Activated T-cell treated with anti-CD3 and anti-CD28 coated beads for 48 hours (primary cell): ENCODE results near the gene CWC27.
"Not testable (repeated sequence)": the region's sequence is repeated elsewhere in the genome, so short reads cannot be mapped to it uniquely, and the experiment has no call there.

Source experiments
- DNase-seq: peaks from one replicate; pipeline ENCODE4 v3.0.0-alpha.2; 2020; ENCODE audit warnings: low read depth

The CWC27 gene

DNA sequence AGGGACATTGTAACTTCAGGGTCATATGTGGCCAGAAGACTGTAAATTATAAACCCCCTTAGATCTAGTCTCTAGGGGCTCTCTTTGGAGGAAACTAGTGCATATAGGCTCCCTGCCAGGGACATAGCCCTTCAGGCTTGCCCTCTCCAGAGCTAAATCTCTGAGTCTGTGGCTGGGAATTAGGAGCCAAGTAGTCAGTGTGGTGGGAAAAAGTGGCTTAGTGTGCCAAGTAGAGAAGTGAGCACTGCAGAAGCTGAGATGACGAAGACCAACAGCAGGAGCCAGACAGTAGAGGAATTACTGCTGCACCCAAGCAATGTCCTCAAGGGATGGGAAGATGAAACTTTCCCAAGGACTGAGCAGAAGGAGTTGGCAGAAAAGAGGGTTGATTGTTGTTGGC, 71.2 kb downstream of the CWC27 start:
- no peak for DNase-seq

DNA sequence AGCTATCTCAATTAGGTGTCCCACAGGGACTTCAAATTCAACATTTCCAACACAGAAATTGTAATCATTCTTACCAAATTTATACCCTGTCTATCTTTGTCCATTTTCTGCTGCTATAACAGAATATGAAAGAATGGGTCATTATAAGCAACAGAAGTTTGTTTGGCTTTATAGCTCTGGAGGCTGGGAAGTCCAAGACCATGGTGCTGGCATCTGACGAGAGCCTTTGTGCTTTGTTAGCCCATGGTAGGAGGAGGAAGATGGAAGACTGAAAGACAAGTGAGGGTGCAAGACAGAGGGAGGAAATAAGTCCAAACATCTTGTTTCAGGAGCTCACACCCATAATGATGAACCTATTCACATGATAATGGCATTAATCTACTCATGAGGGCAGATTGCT, 72.2 kb downstream of the CWC27 start:
- no peak for DNase-seq

DNA sequence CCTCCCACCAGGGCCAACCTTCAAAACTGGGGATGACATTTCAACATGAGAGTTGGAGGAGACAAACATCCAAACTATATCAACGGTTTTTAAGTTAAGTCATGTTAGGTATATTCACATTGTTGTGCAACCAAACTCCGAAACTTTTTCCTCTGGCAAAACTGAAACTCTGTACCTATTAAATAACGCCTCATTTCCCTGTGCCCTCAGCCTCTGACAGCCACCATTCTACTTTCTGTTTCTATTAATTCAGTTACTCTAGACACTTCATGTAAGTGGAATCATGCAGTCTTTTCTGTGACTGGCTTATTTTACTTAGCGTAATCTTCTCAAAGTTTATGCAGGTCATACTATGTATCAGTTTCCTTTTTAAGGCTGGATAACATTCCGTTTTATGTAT, 85.0 kb downstream of the CWC27 start:
- DNase-seq = no peak

DNA sequence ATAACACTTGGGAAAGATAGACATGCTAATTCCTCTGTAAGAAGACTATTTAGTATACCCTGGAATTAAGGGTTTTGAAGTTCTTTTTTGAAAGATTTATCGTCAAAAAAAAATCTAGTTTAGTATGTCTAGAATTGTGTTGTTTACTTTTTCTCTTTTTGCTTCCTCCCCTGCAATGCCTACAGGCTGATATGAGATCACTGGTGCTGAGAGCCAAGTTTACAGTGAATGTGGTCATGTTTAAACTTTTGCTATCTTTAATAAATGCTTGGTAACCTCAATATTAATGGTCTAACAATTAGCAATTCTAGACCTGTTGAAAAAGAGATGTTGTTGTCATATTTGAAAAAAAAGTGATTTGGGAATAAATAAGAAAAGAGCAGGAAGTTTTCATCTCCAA, 86.1 kb downstream of the CWC27 start:
- no peak for DNase-seq

DNA sequence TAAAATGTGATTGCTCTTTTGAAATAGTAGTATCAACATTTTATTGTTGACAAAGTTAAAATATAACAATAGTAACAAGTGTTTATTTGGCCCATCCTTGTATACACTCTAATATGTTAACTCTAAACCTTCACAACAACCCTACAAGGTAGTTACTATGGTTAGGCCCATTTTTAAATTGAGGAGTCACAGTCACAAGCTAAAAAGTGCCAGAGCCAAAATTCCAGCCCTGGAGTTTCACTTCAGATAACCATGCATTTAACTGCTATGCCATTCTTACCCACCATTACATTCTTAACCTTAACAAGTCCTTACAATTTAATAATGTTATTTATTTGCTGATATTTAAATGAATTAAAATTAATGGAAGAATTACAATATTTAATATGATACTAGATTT, 91.2 kb downstream of the CWC27 start:
- DNase-seq = no peak

DNA sequence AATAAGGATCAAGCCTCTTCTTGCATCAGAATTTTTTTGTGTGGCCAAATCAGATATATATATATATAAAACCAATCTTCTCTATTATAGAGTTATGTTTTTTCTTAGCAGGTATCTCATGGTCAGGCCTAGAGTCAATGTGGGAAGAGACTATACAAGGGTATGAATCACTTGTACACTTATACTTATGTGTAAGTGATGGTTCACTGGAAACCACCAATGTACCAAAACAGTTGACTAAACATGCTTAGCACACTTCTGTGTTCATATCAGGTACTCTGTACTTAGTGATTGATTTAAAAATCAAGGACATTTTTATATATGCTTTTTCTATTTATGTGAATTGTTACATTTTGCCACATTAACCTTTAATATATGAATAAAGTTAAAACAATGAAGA, 92.6 kb downstream of the CWC27 start:
- no peak for DNase-seq

DNA sequence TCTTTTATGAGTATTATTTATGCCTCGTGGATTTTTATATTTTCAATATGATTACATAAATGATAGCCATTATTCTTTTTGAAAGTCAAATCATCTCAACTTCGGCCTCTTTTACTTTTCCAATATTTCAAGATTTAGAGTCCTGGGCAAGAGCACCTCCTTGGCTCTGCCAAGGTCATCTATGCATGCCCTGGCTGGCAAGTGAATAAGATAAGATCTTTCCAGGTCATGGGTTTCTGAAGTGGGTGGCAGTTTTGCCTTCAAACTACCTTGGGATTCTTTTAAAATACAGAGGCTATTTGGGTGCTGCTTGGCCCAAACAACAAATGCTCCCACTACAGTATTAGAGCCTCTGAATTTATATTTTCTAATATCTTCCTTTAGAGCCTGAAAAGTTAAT, 95.4 kb downstream of the CWC27 start:
- no peak for DNase-seq

DNA sequence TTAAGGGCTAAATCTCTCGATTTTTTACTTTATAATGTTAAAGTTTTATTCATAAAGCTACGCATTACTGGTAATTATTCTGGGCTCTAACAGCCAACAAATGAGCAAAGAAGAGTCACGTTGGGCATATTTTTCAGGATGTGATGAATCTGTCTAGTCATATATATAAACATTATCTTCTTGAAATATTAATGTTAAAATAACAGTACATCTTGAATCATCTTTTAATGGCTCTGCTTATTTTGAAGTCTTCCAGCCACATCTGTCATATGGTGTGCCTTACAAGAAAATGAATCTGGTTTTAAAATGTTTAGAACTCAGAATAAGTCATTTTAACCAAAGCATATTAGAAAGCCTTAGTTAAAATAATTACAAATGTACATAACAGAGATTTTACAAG, 96.9 kb downstream of the CWC27 start:
- DNase-seq = no peak

DNA sequence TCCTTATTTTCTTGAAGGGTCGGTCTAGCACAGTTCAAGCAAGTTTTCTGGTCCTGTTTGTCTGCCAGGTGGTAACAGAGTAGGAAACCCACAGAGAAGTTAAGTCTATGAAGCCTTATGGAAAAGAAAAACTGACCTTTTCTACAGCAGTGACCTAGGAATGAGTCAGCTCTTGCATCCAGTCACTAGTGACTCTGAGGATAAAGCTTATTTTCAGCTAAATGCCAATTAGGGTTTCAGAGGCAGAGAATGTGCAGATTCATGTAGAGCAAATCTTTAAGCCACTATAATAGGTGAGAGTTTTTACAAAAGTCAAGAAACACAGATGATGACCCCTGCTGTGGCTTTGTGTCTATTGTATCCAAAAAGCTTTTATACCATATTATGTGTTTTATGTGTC, 100.7 kb downstream of the CWC27 start:
- DNase-seq = no peak

DNA sequence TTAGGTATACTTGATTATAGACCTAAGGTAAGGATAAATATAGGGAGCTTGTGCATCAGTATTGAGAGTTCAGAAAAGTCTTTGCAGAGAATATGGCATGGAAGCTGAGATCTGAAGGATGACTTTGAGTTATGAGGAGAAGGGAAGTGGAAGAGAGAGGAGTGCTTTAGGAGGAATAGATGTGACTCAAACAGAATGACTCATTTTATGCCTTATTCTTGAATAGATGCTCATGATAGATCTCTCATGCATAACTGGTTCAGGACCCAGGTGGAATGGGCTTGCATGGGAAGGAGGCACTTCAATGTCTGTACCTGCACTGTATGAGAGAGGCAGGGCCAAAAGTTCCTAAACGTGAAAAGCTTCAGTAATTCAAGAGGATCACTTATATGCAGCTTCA, 103.3 kb downstream of the CWC27 start:
- no peak for DNase-seq

DNA sequence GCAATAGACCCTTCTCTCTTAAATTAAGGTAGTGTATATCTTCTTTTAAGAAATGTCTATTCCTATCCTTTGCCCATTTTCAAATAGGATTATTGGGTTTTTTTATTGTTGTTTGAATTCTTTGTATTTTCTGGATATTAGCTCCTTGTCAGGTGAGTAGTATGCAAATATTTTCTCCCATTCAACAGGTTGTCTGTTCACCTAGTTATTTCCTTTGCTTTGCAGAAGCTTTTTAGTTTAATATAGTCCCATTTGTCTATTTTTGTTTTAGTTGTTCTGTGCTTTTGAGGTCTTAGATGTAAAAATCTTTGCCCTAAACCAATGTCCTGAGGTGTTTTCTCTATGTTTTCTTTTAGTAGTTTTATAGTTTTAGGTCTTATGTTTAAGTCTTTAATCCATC, 104.7 kb downstream of the CWC27 start:
- DNase-seq = no peak

DNA sequence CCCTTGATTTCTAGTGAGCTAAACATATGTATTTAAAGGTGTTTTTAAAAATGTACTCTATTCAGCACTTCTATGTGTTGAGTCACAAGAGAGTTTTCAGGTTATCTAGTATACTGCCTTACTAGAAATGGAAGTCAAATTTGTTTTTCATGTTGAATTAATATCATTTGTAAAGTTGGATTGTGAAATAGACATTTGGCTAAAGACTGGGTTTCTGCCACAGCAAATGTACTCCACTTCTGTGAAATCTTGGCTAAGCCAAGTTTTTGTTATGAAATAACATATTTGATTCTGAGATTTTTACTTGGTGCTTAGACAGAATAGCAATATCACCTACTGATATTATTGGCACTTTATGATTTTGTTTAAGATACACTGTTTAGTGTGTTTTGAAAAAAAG, 106.0 kb downstream of the CWC27 start:
- no peak for DNase-seq

DNA sequence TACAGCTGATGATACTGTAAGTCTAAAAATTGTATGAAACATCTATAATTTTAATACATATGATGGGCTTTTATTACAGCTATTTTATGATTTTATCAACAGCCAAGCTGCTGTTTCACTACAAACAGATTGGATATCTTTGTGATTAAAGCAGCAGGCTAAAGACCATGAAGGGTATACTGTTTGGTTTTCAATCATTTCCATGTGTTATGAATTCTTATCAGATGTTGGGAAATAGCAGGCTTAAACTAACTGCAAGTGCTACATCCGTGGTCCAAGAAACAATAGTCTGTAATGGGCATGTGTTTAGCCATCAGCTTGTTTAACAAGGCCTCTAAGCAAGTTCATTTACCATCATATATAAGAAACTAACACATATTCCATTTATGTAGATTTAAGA, 107.5 kb downstream of the CWC27 start:
- DNase-seq = no peak

DNA sequence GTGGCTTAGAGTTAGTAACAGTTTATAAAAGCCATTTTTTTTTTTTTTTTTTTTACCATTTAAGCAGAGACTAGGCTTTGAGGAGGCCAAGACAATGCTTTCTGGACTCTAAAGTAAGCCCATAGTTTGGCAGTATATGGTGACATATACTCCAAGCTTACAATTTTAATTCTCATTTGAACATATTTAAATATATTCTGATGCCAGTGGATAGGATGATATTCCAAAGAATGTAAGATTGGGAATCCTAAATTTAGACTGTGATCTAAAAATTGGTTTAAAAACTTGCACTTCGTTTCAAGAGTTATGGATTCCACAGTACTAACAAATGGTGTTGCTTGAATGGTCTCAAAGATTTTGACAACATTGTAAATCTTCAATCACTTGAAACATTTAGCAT, 112.1 kb downstream of the CWC27 start:
- DNase-seq = no peak

DNA sequence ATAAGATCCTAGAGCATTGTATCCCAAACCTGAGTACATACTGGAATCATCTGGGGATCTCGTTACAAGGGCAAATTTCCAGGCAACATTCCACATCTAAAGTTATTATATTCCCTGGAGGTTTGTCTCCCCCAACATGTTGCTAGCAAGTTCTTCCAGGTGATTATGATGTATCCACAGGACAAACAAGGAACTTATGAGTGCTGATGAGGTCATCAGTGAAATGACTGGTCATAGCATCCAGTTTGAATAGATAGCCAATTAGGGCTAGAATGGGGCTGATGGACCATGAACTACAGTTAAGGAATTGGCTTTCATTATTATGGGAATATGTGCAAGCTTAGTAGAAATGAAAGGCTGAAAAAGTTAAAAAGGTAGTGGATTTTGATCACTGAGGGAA, 115.2 kb downstream of the CWC27 start:
- DNase-seq = no peak

DNA sequence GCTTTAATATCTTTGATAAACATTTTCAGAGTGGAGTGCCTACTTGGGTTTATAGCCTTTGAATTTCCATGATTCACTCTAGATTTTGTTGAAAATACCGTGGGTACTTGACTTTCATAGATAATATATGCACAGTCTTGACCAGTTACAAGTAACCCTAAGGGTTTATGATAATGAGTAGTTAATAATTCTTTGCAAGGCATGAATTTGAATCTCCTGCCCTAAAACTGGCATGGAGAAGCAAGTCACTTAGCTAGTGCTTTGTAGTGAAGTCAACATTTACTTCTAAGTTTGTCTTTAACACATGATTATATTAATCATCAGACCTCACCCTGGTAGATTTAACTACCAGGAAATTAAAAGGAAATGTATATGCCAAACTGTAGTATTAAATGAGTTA, 115.8 kb downstream of the CWC27 start:
- DNase-seq = no peak

DNA sequence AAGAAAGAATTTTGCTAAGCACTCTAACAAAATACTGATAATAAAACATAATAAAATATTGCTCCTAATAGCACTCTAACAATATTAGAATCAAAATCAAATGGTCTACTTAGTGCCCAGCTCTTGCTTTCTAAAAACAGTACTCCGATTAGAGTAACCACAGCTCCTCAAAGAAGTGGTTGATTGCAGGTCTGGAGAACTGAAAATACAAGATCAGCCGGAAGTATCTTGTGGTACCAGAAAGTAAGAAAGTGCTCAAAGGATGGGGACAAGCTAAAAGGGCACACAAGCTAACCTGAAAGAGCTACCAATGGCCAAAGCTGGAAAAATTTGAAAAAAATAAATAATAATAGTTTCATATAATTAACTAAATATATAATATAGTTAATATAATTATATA, 119.2 kb downstream of the CWC27 start:
- no peak for DNase-seq

DNA sequence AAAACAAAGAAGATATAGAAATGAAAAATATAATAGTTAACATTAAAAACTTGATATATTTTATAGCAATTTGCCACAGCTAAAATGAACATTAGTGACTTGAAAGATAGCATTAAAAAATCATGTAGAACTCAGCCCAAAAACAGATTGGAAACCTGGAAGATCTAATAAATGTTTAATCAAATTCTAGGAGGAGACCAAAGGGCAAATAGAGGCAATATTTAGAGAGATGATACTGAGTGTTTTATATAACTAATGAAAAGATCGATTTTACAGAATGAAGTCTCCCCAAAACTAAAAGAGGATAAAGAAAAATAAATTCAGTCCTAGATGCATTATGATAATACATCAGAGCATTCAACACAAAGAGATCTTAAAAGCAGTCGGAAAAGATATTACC, 127.0 kb downstream of the CWC27 start:
- no peak for DNase-seq

DNA sequence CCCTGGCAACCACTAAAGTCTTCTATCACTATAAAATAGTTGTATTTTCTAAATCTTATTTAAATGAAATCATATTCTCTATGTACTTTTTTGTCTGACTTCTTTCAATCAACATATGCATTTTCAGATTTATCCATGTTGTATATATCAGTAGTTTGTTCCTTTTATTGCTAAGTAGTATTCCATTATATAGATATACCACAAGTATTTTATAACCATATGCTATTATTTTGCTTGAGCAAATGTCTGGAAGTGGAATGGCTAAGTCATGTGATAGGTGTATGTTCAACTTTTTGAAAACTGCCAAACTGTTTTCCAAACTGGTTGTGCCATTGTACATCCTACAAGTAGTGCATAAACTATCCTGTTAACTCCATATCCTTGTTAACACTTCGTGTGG, 131.1 kb downstream of the CWC27 start:
- DNase-seq = no peak

DNA sequence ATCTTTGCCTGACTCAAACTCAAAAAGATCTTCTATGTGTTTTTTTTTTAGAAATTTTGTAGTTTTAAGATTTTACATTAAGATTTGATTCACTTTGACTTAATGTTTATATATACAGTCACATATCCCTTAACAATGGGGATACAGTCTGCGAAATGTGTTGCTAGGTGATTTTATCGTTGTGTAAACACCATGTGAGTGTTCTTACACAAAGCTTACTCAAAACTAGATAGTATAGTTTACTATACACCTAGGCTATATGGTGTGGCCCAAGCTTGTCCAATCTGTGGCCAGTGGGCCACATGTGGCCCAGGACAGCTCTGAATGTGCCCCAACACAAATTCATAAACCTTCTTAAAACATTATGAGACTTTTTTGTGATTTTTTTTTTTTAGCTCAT, 131.9 kb downstream of the CWC27 start:
- no peak for DNase-seq

DNA sequence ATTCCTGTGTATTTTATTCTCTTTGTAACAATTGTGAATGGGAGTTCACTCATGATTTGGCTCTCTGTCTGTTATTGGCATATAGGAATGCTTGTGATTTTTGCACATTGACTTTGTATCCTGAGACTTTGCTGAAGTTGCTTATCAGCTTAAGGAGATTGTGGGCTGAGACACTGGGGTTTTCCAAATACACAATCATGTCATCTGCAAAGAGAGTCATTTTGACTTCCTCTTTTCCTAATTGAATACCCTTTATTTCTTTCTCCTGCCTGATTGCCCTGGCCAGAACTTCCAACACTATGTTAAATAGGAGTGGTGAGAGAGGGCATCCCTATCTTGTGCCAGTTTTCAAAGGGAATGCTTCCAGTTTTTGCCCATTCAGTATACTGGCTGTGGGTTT, 138.7 kb downstream of the CWC27 start:
- not testable (repeated sequence) for DNase-seq

DNA sequence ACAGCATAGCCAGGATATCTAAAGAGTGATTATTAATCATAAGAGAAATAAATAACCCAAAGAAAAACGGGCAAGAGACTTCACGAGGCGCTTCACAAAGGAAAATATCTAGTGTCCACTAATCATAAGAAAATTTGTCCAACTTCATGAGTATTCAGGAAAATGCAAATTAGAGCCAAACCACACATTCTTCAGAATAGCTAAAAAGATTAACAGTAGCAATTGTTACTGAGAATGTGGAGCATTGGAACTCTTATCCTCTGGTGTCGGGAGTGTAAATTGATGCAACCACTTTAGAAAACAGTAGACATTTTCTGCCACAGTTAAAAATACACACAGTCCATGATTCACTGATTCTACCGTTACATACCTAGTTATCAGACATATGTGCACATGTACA, 145.7 kb downstream of the CWC27 start:
- DNase-seq = no peak

DNA sequence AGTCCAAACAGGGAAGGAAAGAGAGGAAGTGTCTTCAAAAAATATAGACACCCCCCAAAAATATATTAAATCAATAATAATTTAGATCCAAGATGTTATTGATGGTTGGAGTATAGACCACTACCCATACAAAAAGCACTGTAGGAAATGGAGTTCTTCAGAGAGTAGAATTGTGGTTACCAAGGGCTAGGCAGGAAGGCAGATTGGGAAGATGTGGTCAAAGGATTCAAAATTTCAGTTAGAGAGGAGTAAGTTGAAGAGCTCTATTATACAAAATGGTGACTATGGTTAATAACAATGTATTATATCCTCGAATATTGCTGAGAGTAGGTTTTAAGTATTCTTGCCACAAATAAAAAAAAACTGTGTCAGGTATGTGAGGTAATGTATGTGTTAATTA, 149.4 kb downstream of the CWC27 start:
- no peak for DNase-seq

DNA sequence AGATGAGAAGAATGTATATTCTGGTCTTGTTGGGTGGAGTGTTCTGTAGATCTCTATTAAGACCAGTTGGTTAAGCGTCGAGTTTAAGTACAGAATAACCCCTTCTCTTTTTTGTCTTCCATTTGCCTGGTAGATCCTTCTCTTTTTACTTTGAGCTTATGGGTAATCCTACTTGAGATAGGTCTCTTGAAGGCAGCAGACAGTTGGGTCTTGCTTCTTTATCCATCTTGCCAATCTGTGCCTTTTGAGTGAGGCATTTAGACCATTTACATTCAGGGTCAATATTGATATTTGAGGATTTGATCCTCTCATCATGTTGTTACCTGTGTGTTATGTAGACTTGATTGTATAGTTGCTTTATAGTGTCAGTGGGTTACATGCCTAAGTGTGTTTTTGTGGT, 152.7 kb downstream of the CWC27 start:
- DNase-seq = no peak

DNA sequence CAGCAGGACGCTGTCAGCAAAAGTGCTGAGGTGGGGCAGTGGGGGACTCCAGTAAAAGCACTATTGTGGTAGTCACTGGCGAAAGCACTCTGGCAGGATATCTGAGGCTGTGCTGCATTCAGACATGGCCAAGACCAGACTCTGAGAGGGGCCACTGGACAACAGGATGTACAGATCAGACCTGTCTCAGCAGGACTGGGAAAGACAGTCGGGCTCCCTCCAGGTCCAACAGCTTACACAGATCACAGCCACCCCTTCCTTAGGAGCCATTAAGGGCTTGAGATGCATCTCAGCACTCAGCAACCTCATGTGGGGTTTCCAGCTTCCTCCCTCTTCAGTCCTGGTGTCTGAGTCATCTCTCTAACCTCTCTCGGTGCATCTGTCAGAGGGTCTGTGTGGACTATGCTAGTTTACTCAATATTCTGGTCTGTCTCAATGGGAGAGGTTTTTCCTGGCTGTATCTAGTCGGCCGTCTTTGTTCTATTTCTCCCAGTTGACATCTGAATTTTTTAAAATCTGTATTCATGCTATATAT, 154.5 kb downstream of the CWC27 start:
- DNase-seq = no peak
